Epithelial cell of umbilical artery (primary cell): Measurements from ENCODE around the gene CYTH3. TPM values are rescaled to one million over a fixed set of nuclear protein-coding genes. Genes with fewer than 3 reads are reported as not detected.

Experiments
- total RNA-seq: library from RNA; depleted of rRNA; stranded (reverse); fragments of >200 nt; gene quantifications from 2 replicates; pipeline ENCODE4 v1.2.3, GENCODE V29; 2014

The CYTH3 gene, protein sequence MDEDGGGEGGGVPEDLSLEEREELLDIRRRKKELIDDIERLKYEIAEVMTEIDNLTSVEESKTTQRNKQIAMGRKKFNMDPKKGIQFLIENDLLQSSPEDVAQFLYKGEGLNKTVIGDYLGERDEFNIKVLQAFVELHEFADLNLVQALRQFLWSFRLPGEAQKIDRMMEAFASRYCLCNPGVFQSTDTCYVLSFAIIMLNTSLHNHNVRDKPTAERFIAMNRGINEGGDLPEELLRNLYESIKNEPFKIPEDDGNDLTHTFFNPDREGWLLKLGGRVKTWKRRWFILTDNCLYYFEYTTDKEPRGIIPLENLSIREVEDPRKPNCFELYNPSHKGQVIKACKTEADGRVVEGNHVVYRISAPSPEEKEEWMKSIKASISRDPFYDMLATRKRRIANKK
- total RNA-seq, result 6.8 and 7.1 TPM in 2 replicates

DNA sequence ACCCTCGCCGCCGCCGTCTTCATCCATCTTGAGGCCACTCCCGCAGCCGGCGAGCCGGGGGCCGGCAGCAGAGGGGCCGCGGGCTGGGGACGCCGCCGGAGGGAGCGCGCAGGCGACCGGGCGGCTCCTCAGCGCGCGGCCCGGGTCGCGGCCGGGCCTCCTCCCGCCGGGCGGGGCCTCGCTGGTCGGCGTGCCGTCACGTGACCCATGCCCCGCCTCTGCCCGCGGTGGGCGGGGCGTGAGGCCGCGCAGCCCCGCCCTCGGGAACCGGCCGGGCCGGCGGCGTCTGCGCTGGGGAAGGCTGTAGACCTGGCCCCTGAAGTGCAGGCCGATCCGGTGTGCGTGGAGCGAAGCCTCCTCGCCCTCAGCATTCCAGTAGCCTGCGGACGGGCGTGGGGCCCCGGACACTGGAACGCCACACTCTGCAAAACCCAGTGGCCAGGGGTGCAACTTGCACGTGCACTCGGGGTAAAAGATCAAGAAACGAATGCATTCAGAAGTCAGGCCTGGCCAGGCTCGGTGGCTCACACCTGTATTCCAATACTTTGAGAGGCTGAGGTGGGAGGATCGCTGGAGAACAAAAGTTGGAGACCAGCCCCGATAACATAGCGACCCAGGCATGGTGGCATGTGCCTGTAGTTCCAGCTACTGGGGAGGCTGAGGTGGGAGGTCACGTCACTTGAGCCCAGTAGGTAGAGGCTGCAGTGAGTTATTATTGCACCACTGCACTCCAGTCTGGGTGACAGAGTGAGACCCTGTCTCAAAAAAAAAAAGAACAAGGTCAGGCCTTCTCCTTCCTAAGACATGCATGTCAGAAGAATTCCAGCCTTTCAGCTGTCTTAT is at the start of gene CYTH3:
CYTH3 (minus strand) TSS at position 144 of the 843 bp plus-strand sequence; CDS start at position 27, 117 bp downstream.

Other genes with a start within 250 kb of the CYTH3 start
- 0.32 TPM in 1 of 2 replicates, not detected in the other for gene ANKRD61, start 241.2 kb downstream of the CYTH3 start, total RNA-seq
- gene EIF2AK1, start 213.4 kb downstream of the CYTH3 start, total RNA-seq, result 45.1 and 80.9 TPM in 2 replicates
- gene USP42, start 167.7 kb downstream of the CYTH3 start, total RNA-seq, result 2.9 and 3.2 TPM in 2 replicates
- gene FAM220A, start 76.3 kb upstream of the CYTH3 start, total RNA-seq, result 14.0 and 14.7 TPM in 2 replicates
- 42.9 and 53.9 TPM in 2 replicates for gene RAC1, start 101.9 kb upstream of the CYTH3 start, total RNA-seq
- 21.1 and 22.2 TPM in 2 replicates for gene DAGLB, start 175.3 kb upstream of the CYTH3 start, total RNA-seq
- 146 and 149 TPM in 2 replicates for gene KDELR2, start 211.5 kb upstream of the CYTH3 start, total RNA-seq